Retina (tissue), 1 donor: ENCODE measurements around the gene ALDH1A3.

Experiments
- DNase-seq: peaks from one replicate; pipeline ENCODE4 v3.0.0-alpha.2; 2016

The ALDH1A3 gene

DNA sequence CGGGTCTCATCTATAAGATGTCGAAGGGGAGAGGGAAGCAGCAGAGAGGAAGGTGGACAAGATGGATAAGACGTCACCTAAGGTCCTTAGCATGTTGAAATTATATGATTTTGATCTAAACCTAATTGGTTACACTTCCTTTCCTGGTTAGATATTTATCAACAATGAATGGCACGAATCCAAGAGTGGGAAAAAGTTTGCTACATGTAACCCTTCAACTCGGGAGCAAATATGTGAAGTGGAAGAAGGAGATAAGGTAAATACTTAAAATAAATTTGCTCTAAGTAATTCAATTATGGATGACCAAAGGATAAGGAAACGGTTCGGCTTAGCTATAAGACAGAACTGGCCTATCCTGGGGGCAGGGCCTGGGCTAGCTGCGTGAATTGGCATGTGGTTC is 5.5 kb downstream of the ALDH1A3 start:
- DNase-seq = no peak

DNA sequence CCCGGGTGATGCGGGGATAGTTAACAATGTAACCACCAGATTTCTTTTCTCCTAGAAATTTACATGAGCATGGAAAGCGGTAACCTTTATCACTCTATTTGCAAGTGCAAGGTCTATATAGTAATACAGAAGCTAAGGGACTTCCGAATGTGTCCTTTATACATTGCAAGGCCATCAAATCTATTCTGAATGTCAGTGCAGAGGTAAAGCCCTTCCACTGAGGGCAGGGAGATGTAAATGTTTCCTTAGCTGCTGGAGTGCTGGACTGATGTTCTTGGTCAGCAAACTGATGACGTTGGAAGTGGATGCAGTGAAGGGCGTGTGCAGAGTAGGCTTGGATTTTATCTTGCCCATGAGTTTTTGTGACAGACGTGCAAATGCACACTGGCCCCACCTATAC is 6.2 kb downstream of the ALDH1A3 start:
- no peak for DNase-seq

DNA sequence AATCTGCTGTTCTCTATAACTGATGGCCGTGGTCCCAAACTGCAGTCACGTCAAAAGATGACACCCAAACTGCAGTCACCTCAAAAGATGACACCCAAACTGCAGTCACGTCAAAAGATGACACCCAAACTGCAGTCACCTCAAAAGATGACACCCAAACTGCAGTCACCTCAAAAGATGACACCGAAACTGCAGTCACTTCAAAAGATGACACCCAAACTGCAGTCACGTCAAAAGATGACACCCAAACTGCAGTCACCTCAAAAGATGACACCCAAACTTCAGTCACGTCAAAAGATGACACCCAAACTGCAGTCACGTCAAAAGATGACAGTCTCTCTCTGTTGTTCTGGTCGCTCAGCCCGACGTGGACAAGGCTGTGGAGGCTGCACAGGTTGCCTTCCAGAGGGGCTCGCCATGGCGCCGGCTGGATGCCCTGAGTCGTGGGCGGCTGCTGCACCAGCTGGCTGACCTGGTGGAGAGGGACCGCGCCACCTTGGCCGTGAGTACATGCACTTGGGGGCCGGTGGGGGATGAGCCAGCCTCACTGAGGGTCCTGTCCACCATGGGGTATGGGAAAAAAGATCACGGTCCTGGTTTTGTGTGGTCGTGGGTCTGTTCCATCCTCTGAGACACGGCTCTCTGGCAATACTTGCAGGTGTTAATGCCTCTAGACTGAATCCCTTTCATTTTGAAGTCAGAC is 7.7 kb downstream of the ALDH1A3 start:
- no peak for DNase-seq

DNA sequence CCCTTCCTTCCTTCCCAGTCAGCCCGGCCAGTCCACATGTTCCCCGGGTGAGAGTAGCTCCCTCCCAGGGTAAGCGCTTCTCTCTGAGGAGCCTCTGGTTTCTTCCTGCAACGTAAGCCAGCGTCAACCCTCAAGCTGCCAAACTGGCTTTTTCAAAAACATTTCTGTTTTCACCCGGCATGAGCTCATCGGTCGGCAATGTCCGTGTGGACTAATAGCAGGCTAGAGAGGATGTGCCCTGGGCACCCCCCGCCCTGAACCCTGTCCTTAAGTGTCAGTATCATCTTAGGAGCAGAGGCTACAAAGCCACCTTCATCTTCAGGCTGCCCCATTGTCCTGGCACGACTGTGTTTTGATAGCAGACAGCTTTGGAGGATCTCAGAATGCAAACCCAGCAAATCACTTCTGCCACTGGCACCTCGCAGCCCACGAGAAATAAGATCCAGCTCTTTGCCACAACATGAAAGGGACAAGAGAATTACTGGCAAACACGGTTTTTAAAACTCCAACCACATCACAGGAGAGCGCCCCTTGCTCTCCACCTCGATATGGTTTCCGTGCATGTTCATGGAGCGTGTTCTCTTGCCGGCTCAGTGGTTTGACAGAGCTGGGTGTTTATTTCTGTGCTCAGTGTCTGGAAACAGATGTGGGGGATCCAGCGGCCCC is 9.9 kb downstream of the ALDH1A3 start:
- no peak for DNase-seq

DNA sequence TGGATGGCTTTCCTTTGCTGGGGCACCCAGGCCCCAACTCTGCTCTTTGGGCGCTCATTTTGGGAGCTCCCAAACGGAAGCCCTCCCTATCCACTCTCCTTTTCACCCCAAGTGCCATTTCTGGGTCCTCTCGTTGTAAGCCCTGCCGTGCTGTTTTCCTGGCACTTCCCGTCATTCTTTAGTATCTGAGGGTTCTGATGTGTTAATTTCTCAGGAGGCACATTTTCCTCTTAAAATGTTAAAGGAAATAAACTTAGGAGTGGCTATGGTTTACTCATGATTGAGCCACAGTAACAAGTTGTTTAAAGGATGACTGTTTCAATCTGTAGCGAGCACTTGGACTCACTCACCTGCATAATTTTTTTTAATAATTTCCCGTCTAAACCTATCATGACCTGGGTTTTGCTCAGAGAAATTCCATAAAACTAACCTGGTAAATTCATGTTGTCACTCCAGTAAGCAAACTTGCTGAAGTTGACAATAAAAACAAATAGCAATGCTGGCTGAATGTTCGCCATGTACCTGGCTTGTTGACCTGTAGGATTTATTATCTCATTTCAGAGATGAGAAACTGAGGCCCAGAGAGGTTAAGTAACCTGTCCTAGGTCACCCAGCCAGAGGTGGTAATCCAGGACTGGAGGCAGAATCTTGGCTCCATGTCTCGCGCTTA is 10.6 kb downstream of the ALDH1A3 start:
- no peak for DNase-seq

DNA sequence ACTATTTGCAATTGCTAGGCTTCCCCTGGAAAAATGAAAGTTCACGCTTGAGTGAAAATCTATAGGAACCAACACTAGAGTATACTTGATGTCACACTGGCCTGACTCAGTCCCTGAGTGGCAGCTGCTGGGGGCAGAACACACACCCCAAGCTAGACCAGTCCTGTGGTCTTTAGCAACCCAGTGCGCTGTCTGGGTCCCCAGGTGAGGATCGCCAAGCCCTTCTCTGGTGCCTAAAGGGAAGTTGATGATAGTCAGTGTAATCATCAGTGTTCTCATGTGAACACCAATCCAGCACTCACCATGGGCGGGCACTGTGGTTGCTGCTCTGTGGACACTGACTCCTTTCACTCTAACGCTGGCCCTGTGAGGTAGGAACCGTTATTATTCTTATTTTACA is 11.2 kb downstream of the ALDH1A3 start:
- DNase-seq = no peak

DNA sequence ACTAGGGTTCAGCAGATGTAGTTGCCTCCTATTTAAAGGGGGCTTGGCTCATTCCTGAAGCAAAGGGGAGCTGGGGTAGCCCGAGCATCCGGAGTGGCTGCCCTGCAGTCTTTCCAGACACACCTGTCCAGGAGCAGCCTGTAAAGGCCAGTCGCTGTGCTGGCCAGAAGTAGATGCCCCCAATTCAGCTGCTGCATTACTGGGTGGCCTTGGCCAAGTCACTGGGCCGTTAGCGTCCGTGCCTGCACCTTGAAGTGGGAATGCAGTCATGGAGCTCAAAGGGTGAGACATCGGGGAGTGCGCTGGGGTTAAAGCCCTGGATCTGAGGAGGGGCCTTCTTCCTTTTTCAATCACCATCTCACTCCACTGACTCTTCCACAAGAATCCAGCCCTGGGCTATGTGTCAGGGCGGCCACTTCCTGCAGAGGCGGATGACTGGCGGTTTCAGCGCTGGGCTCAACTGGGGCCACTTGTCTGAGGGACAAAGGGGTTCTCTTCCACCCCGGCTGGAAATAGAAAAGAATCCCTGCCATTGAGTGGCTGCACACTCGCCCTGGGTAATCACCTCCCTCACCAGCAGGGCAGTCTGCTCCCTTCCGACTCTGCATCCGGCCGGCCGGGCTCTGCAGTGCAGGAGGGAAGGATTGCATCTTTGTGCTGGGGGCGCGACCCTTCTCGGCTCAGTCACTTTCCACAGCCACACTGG is 11.8 kb downstream of the ALDH1A3 start:
- DNase-seq = peak; percentile 52

DNA sequence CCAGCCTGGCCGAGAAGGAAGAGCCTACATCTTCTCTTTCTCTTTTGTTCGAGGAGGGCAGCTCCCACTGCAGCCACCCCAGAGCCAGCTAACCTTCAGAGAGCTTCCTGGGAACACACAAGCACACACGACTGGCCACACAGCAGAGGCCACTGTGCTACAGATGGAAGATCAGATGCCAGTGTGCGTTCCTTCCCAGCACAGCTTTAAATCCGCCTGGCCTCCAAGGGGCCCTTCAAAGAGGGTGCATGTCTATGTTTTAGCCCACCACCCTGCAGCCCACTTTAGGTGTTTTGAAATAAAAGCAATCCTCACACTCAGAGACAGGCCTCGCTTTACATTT is 12.4 kb downstream of the ALDH1A3 start:
- no peak for DNase-seq

DNA sequence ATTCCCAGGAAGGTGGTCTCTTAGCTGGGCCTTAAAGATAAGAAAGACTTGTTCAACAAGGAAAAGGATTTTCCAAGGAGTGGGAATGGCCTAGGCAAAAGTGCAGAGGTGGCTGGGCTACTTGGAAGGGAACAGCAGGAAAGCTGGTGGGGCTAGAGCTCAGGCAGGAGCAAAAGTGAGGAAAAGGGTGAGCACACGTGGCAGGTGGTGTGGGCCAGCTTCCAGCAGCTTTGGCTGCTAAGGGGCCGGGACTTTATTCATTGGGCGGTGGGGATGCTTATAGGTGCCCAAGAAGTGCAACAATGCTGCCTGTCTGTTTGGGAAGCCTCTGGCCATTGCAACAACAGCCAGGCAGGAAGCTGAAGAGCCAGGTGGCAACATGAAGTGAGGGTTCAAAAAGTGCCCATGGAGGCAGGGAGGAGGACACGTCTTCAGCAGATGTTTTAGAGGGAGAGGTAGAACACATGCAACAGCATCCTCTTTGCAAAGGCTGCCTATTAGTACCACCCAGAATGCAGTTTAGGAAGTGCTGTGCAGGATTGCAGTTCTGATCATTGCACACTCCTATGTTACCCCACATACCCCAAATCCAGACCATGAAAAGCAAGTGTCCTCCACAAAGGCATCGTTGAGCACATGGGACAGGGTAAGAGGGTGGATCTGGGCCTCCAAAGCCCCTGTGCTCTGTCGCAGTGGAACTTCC is 13.8 kb downstream of the ALDH1A3 start:
- no peak for DNase-seq

DNA sequence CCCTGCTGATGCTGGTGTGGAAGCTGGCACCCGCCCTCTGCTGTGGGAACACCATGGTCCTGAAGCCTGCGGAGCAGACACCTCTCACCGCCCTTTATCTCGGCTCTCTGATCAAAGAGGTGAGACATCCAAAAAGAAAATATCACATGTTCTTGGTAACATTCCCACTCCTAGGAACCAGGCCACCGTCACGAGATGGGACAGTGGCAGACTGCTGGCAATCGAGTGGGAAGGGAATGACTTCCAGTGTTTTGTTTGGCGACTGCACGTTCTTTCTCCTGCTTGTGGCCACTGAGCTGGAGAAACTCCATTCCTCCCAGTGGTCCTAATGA is 14.3 kb downstream of the ALDH1A3 start:
- no peak for DNase-seq

DNA sequence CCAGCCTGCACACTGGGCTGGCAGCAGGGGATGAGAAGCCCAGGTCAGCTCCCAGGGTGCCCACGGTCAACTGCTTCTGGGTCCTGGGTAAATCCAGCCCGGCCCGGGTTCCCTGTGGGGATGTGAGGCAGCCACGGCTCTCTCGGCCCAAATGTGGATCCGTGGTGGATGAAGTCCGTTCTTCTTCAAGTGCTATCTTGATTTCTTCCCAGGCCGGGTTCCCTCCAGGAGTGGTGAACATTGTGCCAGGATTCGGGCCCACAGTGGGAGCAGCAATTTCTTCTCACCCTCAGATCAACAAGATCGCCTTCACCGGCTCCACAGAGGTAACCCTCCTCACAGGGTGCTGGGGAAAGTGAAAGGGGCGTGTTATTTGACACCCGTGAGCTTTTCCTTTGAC is 16.1 kb downstream of the ALDH1A3 start:
- DNase-seq = no peak

DNA sequence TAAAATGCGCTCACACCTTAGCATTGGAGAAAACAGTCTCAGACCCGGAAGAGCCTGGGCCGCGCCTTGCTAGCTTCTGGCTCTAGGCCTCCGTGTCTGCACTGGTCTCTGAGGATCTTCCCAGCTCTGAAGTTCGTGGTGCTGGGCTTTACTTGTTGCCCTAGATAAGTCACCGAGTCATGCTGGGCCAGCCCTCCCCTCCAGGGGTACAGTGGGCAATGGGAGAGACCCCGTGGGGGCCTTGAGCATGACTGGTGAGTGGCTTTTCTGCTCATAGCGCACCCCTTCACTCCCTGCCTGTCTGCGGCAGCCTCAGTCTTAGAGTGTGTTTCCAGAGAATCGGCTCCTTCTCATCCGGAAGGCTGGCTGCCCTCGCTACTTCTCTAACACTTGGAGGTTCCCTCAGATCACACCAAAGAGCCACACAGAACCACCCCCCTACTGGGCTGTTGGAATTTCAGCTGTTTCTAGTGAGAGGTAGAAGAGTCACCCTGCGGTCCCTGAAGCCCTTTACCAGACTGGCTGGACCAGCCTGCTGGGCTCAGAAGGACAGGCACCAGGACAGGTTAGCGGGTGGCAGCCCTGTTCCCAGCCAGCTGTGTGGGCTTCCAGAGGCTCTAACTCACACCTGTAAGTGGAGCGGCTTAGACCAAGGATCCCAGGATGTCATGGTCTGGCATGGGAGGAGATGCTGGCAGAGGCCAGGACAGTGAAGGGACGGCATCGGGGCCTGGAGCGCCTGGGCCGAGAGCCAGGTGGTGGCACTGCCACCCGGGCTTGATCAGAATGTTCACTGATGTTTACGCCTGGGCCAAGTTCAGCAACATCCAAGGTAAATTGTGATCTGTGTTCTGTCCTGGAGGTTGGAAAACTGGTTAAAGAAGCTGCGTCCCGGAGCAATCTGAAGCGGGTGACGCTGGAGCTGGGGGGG is 17.9 kb downstream of the ALDH1A3 start:
- DNase-seq = no peak

DNA sequence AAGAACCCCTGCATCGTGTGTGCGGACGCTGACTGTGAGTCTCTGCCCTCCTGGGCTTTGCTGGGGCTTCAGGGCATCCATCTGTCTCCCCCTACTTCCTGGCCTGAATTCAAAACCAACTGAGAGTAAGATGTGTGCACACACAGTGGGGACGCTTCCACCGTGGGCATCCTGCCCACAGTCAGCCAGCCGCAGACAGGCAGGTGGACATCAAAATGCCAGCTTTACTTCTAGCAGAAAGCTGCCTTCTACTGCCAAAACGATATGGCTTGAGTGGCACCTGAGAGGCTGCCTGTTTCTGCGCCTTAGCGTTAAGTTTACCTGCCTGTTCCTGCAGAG is 18.5 kb downstream of the ALDH1A3 start:
- DNase-seq = no peak

DNA sequence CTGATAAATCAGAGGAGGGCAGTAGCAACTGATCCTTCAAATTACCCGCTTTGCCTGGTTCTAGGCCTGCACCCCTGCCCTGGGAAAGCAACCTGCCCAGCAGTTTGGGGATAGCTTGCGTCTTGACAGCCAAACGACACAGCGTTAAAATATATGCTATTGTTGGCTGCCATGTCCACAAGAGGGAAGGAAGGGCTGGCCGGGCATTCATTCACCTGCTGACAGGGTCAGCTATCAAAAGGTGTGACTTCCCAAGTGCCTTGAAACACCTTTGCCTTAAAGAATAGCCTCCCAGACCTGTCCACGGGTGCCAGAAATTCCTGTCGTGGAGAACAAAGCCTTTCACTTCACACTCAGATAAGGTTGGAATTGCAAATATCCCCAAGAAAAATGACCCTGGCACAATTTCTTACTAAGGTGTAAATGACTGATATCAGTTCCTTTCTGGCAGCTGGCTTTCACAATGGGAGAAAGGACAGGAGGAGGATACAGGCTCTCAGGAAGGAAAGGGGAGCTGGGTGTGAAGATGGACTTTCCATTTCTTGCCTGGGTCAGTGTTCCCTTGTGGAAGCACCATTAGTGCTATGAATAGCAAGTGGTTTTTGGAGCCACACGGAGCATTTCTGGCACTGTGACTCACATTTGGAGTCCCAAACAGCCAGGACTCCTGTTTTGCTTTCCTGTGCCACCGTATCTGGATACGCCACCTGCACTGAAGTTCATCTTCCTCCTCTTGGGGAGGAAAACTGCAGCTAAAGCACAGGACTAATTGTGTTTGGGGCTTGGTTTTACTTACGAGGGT is 19.2 kb downstream of the ALDH1A3 start:
- no peak for DNase-seq

DNA sequence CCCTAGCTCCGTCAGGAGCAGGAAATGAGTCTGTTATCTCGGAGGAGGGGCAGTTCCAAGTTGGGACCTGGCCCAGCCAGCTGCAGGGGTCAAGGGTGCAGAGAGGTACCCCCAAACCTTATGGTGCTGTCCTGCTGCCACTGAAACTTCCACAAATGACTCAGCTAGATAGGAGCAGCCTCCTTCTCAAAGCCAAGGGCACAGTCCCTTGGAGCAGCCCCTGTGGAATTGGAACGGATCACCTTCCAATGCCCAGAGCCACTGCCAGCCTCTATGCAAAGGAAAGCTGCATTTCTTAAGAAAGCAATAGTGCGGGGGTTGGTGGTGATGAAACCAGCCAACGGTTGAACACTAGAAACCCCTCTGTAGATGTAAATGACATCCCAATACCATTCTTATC is 20.0 kb downstream of the ALDH1A3 start:
- no peak for DNase-seq

DNA sequence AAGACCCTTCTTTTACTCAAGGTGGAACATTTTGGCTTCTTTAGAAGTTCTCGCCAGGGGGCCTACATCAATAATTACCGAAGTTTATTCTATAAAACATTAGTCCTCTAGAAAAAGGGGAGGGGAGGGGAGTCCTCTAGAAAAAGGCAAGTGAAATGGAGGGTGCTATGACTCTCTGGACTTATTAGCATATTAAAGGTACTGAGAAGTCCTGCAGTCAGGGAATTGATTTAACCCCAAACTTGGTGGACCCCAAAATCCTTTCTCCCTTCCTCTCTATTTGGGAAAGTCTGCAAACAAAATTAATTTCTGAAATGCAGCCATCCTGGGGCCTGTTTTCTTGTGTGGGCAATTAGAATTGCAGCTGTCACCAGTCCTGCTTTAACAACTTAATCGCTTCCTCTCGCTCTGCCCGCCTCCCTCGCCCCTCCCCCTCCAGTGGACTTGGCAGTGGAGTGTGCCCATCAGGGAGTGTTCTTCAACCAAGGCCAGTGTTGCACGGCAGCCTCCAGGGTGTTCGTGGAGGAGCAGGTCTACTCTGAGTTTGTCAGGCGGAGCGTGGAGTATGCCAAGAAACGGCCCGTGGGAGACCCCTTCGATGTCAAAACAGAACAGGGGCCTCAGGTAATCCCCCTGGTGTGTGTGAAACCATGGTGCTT is 20.6 kb downstream of the ALDH1A3 start:
- no peak for DNase-seq

DNA sequence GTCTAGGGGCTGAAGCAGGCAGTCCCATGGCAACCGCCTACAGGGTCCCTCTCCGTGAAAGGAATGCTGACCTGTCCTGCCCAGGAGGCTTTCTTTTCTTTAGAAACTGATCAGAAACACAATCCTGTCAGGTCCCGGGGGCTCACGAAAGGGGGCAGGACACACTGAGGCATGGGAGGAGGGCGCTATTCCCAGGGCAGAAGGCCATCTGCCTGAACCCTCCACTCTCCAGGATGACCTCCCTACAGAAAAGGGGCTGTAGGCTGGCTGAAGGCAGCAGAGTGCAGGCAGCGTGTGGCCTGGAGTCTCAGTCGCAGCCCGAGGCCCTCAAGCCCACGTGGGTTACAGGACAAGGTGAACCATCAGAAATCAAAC is 21.2 kb downstream of the ALDH1A3 start:
- DNase-seq = no peak

DNA sequence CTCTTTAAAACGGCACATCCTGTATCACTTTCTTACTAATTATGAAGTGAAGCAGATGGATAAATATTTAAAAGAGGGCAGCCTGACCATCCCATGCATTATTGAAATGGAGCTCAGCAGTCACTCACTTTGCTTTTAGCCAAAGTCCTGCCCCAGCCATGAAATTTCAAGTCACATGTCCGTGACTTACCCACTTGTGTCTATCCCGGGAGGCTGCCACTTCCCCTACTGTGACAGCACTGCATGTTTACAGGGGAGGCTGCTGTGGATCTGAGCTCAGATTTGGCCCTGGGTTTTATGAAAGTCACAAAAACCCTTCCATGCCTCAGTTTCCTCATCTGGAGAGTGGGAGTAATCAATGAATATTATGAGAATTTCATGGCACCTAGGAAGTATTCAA is 21.7 kb downstream of the ALDH1A3 start:
- DNase-seq = no peak

DNA sequence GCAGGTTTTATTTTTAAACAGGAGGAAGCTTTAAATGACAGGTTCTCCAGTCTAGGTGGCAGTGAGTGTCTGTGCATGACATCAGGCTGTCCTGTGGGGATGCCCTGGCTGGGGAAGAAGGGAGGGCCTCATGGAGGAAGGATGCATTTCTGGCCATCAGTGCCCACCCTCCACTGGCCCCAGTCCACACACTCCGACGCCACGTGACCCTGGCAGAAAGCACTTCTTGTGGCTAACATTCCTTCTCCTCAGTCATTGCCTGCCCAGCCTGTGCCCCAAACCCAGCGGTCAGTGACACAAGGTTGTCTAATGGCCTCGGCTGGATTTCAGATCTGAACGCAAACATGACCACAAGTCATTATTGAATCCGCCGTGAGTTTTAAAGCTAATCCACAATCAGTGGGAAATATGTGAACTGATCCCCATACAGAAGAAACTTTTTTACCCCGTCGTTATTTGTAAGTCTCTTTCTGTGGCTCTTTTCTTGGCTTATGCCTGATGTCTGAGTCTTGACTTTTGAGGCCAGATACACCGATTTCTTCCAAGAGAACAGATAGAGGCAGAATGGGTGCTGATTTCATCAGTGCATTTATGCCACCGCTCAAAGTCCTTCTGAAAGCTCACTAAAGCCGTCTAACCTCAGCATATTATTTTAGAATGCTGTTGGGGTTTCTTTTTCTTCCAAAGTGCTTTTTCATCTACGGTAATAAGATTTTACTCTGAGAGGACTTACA is 22.2 kb downstream of the ALDH1A3 start:
- no peak for DNase-seq
